Measurements from ENCODE around the gene CLMP. TPM values are rescaled to one million over a fixed set of nuclear protein-coding genes. Genes with fewer than 3 reads are reported as not detected.

CLMP gene
- total RNA-seq, 1 donor from 2014 or later: 3.4 TPM

DNA sequence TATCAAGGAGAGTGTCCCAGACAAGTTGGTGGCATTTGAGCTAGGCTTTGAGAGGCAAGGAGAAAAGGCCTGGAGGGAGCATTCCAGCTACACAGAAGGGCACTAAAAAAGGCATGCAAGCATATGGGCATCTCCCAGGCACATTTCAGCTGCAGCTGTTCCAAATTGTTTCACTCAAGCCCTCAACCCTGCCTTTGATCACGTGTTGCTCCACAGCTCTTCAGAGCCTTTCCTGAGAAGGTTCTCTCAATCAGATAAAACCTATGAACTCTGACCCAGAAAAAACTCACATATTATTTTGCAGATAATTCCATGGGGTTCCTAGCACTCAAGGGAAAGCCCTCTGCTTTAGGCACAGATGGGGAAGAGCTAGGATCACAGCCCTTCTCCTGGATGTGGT is 108.7 kb downstream of the CLMP start:
- Histone ChIP-seq H3K4me3 (no peak overlapping the region), H3K27me3 (ENCODE audit: low read depth) (no peaks in the 10 kb centered on the region), H3K9me3 (replicated peaks) (no peaks in the 10 kb centered on the region), H3K27ac (replicated peaks) (no peak overlapping the region), H3K4me1 (peaks cover 23% of the 10 kb centered on the region), H3K36me3 (no peaks in the 10 kb centered on the region)
- no peak for DNase-seq
- TF ChIP-seq, protein P1, sequence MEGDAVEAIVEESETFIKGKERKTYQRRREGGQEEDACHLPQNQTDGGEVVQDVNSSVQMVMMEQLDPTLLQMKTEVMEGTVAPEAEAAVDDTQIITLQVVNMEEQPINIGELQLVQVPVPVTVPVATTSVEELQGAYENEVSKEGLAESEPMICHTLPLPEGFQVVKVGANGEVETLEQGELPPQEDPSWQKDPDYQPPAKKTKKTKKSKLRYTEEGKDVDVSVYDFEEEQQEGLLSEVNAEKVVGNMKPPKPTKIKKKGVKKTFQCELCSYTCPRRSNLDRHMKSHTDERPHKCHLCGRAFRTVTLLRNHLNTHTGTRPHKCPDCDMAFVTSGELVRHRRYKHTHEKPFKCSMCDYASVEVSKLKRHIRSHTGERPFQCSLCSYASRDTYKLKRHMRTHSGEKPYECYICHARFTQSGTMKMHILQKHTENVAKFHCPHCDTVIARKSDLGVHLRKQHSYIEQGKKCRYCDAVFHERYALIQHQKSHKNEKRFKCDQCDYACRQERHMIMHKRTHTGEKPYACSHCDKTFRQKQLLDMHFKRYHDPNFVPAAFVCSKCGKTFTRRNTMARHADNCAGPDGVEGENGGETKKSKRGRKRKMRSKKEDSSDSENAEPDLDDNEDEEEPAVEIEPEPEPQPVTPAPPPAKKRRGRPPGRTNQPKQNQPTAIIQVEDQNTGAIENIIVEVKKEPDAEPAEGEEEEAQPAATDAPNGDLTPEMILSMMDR (IDR thresholded peaks at IDR 0.05; ENCODE audit: borderline replicate concordance): no peak
- intact Hi-C loops (cut with micrococcal nuclease): no loop called here

DNA sequence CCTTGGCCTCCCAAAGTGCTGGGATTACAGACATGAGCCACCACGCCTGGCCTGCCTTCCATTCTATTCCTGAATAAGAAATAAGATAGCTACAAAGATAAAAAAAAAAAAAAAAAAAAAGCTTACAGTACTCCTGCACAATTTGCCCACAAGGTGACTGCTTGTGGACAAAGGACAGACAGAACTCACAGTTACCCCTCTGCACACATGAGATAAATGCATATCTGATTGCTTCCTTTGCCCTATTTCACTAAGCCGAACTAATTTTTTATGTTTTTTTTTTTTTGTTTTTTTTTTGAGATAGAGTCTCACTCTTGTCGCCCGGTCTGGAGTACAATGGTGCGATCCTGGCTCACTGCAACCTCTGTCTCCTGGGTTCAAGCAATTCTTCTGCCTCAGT is 109.6 kb downstream of the CLMP start:
- Histone ChIP-seq H3K4me1 (peaks cover 23% of the 10 kb centered on the region), H3K27ac (replicated peaks) (no peak overlapping the region), H3K36me3 (no peaks in the 10 kb centered on the region), H3K9me3 (replicated peaks) (no peaks in the 10 kb centered on the region), H3K27me3 (ENCODE audit: low read depth) (no peaks in the 10 kb centered on the region), H3K4me3 (no peak overlapping the region)
- no peak for DNase-seq
- TF ChIP-seq, protein P1 (IDR thresholded peaks at IDR 0.05; ENCODE audit: borderline replicate concordance): no peak
- intact Hi-C loops (cut with micrococcal nuclease): no loop called here

DNA sequence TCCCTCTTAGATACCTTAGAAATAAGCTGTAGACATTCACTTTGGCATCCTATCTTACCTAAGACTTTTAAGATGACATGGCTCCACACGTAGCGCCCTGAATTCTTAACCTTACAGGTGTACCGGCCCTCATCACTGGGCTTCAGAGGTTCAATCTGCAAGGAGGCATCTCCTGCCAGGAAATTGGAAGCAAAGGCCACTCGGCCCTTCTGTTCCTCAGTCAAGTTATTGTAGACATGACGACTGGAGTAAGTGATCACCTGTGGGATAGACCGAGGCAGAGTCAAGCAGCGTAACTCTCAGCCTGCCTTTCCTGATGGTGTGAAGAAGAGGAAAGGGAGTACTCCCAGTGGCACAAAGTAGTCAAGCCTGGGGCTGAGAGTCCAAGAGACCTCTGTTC is 110.6 kb downstream of the CLMP start:
- H3K4me3 ChIP-seq: no peak overlapping the region
- H3K27ac ChIP-seq (replicated peaks): peak overlapping the region; percentile 63
- H3K9me3 ChIP-seq (replicated peaks): no peaks in the 10 kb centered on the region
- H3K36me3 ChIP-seq: no peaks in the 10 kb centered on the region
- TF ChIP-seq, protein P1 (IDR thresholded peaks at IDR 0.05; ENCODE audit: borderline replicate concordance): no peak
- intact Hi-C loops (cut with micrococcal nuclease): no loop called here
- no peaks in the 10 kb centered on the region for H3K27me3 ChIP-seq (ENCODE audit: low read depth)
- DNase-seq: no peak
- peaks cover 23% of the 10 kb centered on the region for H3K4me1 ChIP-seq

DNA sequence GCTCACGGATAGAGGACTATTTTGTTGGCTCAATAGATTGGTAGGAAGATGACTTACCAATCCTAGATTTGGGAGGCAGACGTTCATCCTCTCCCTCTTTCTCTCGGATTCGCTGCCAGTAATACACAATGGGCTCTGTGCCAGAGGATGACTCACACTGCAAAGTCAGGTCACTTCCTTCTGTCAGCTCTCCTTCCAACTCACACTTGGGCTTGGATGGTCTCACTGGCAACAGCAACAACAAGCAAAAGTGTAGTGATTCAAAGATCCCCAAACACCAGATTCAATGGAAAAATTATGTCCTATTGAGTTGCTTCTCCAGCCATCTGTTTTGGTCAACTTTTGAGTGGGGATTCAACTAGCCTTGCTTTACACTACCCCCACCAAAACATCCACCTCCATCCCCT is 111.4 kb downstream of the CLMP start:
- TF ChIP-seq, protein P1 (IDR thresholded peaks at IDR 0.05; ENCODE audit: borderline replicate concordance): no peak
- Histone ChIP-seq H3K27me3 (ENCODE audit: low read depth) (no peaks in the 10 kb centered on the region), H3K36me3 (no peaks in the 10 kb centered on the region), H3K9me3 (replicated peaks) (no peaks in the 10 kb centered on the region), H3K4me3 (no peak overlapping the region), H3K27ac (replicated peaks) (peak overlapping the region; percentile 63), H3K4me1 (peaks cover 23% of the 10 kb centered on the region)
- intact Hi-C loops (cut with micrococcal nuclease): no loop called here
- DNase-seq: peak; percentile 78

DNA sequence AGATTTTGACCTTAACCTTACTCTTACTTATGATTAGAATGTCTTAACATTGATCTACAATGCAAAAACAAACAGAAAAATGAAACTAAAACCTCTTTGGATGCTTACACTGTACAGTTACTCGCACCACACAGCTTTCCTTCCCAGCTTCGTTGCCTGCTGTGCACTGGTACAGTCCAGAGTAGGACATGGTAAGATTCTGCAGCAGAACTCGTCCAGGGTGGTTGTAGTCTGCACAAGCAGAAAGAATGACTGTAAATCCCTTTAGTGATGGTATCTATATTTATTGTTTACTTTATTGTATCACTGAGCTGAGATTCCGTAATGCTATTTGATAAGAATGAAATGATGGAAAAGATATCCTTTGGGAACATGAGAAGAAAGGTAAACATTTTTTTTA is 112.1 kb downstream of the CLMP start:
- intact Hi-C loops (cut with micrococcal nuclease): no loop called here
- Histone ChIP-seq H3K36me3 (no peaks in the 10 kb centered on the region), H3K27ac (replicated peaks) (peak overlapping the region; percentile 63), H3K9me3 (replicated peaks) (no peaks in the 10 kb centered on the region), H3K4me1 (peaks cover 23% of the 10 kb centered on the region), H3K27me3 (ENCODE audit: low read depth) (no peaks in the 10 kb centered on the region), H3K4me3 (no peak overlapping the region)
- DNase-seq: no peak
- TF ChIP-seq, protein P1 (IDR thresholded peaks at IDR 0.05; ENCODE audit: borderline replicate concordance): no peak

DNA sequence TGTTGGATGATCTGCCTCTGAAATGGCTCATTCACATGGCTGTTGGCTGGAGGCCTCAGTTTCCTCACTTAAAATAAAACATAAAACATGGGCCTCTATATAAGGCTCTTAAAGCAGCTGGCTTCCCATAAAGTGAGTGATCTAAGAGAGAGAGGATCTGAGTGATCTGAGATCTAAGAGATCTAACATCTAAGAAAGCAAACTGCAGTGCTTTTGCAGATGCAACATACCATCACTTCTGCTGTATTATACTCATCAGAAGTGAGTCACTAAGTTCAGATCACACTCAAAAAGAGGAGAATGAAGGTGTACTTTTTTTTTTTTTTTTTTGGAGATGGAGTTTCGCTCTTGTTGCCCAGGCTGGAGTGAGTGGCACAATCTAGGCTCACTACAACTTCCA is 115.0 kb downstream of the CLMP start:
- no peak overlapping the region for H3K27ac ChIP-seq (replicated peaks)
- intact Hi-C loops (cut with micrococcal nuclease): no loop called here
- H3K4me3 ChIP-seq: no peak overlapping the region
- TF ChIP-seq, protein P1 (IDR thresholded peaks at IDR 0.05; ENCODE audit: borderline replicate concordance): no peak
- peaks cover 2% of the 10 kb centered on the region for H3K36me3 ChIP-seq
- H3K27me3 ChIP-seq (ENCODE audit: low read depth): no peaks in the 10 kb centered on the region
- no peak for DNase-seq
- peaks cover 17% of the 10 kb centered on the region for H3K4me1 ChIP-seq
- no peaks in the 10 kb centered on the region for H3K9me3 ChIP-seq (replicated peaks)
